GM10248 (cell line): Measurements from ENCODE around the gene VRK3.

Experiments used
- CTCF ChIA-PET: fragments of 300-600 bp; sonication (Branson Sonifier 250); formaldehyde crosslinking; extraction: SDS; loops from one replicate; lab custom pipeline; 2021; ENCODE audit warnings: antibody characterized with exemption; lab: Yijun Ruan, JAX
- POLR2A ChIA-PET: fragments of 350-650 bp; sonication (Branson Sonifier 250); formaldehyde crosslinking; extraction: SDS; loops from one replicate; lab custom pipeline; 2020; ENCODE audit warnings: antibody characterized with exemption; lab: Yijun Ruan, JAX
- DNase-seq: peaks from one replicate; pipeline ENCODE4 v3.0.0; 2012; ENCODE audit errors: extremely low spot score
- CTCF ChIP-seq: IDR thresholded peaks from 2 replicates; pipeline ENCODE4 v1.5.1; 2012; ENCODE audit warnings: mild to moderate bottlenecking, low read depth; ENCODE audit errors: extremely low read depth, missing control alignments, control extremely low read depth

Gene VRK3

GRCh38 chr19:49937750-49938381 lies 87.3 kb downstream of the VRK3 start:
- POLR2A ChIA-PET = interaction anchor here (0.6 kb wide), 1 partner anchor 88 kb away, joined by 3 read pairs; the partner anchor contains the start of gene ZNF473
- CTCF ChIA-PET = interaction anchor here (1.1 to 4.1 kb wide), 16 partner anchors 8 to 198 kb away, joined by 3 to 29 read pairs (median 5); partner anchors contain the start of gene ATF5

GRCh38 chr19:49936549-49936948 lies 88.6 kb downstream of the VRK3 start:
- CTCF ChIA-PET = interaction anchor here (1.8 to 4.1 kb wide), 3 partner anchors 17 to 67 kb away, joined by 7 to 29 read pairs (median 17); no protein-coding TSS in a partner anchor

More at GRCh38 chr19:49937750-49938381, 87.3 kb downstream of the VRK3 start:
- DNase-seq = peak; percentile 86
- peak; percentile 92 for TF ChIP-seq CTCF

DNA sequence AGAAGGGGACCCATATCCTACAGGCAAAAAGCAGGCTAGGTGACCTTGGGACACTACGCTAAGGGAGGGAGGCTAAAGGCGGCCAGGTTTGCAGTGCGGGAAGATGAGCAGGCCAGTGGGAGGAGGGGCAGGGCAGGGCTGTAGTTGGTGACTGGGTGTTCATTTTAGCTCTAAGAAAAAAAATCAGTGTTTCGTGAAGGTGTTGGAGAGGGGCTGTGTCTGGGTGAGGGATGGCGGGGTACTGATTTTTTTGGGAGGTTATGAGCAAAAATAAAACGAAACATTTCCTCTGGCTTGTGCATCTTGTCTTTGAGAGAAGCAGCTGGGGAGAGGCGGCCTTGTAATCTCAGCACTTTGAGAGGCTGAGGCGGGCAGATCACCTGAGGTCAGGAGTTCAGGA lies 91.5 kb downstream of the VRK3 start:
- DNase-seq = no peak
- CTCF ChIA-PET = interaction anchor here (0.8 to 2.0 kb wide), 3 partner anchors 21 to 202 kb away, joined by 3 to 5 read pairs (median 4); no protein-coding TSS in a partner anchor
- no peak for TF ChIP-seq CTCF
- POLR2A ChIA-PET = interaction anchor here (0.6 kb wide), 1 partner anchor 381 kb away, joined by 4 read pairs; no protein-coding TSS in a partner anchor

More at GRCh38 chr19:49936549-49936948, 88.6 kb downstream of the VRK3 start:
- no peak for TF ChIP-seq CTCF
- no peak for DNase-seq
- POLR2A ChIA-PET = interaction anchor here (1.2 kb wide), 1 partner anchor 18 kb away, joined by 3 read pairs; no protein-coding TSS in a partner anchor

DNA sequence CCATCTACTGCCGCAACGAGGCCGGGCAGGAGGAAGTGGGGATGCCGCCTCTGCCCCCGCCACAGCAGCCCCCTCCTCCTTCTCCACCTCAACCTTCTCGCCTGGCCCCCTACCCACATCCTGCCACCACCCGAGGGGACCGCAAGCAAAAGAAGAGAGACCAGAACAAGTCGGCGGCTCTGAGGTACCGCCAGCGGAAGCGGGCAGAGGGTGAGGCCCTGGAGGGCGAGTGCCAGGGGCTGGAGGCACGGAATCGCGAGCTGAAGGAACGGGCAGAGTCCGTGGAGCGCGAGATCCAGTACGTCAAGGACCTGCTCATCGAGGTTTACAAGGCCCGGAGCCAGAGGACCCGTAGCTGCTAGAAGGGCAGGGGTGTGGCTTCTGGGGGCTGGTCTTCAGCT lies 92.4 kb downstream of the VRK3 start:
- no peak for DNase-seq
- TF ChIP-seq CTCF = no peak
- CTCF ChIA-PET = no interaction called here
- POLR2A ChIA-PET = interaction anchor here (0.6 kb wide), 1 partner anchor 382 kb away, joined by 4 read pairs; no protein-coding TSS in a partner anchor

DNA sequence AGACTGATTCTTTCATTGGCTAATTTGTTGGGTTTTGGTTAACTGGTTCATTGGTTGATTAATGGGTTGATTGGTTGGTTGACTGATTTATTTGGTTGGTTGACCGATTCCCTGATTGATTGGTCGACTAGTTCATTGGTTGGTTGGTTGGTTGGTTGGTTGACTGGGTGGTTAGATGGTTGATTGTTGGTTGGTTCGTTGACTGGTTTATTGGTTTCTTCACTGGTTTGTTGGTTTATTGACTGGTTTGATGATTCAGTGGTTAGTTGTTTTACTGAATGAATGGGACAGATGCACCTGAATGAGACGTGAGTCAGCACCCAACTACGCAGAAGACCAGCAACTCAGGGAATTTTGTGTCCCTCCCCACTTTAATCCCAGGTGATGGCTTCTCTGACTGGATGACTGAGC lies 93.1 kb downstream of the VRK3 start:
- CTCF ChIA-PET = no interaction called here
- no peak for DNase-seq
- POLR2A ChIA-PET = no interaction called here
- TF ChIP-seq CTCF = no peak

- ChIA-PET POLR2A (no interaction called here), CTCF (interaction anchor here (1.0 to 4.8 kb wide), 2 partner anchors 18 to 53 kb away, joined by 3 to 23 read pairs; no protein-coding TSS in a partner anchor)
- no peak for DNase-seq
- TF ChIP-seq CTCF = no peak
Measured at GRCh38 chr19:49931293-49932040, 93.7 kb downstream of the VRK3 start.
